Vagina (tissue), 2 donors: ENCODE measurements around the gene HDAC1.

Source experiments
- POLR2A ChIP-seq, 2 donors: fragments of 450-650 bp; IDR thresholded peaks; one replicate each; pipeline ENCODE4 v1.6.1; 2017; ENCODE audit warnings: antibody characterized with exemption in 2 of 2, mild to moderate bottlenecking in 2 of 2, moderate library complexity in 2 of 2
- POLR2AphosphoS5 ChIP-seq, 2 donors: sonication (generic); formaldehyde crosslinking; IDR thresholded peaks; one replicate each; pipeline ENCODE4 v1.9.0; 2017; ENCODE audit warnings: antibody characterized with exemption in 2 of 2, mild to moderate bottlenecking in 2 of 2, low read depth in 1 of 2; ENCODE audit not compliant: insufficient read depth in 1 of 2
- TF ChIP-seq, protein P1 (sequence below), 3 experiments: fragments of 450-650 bp in 2 of 3; fragments of 200-600 bp in 1 of 3; sonication (generic) in 1 of 3; IDR thresholded peaks; one replicate each; pipeline ENCODE4 v1.5.1; 2017 to 2019; ENCODE audit warnings: antibody characterized with exemption in 3 of 3, mild to moderate bottlenecking in 2 of 3, moderate library complexity in 2 of 3

GRCh38 chr1:32335790-32336590 lies 44.1 kb downstream of the HDAC1 start, which contains the start of gene MARCKSL1:
- TF ChIP-seq, protein P1, sequence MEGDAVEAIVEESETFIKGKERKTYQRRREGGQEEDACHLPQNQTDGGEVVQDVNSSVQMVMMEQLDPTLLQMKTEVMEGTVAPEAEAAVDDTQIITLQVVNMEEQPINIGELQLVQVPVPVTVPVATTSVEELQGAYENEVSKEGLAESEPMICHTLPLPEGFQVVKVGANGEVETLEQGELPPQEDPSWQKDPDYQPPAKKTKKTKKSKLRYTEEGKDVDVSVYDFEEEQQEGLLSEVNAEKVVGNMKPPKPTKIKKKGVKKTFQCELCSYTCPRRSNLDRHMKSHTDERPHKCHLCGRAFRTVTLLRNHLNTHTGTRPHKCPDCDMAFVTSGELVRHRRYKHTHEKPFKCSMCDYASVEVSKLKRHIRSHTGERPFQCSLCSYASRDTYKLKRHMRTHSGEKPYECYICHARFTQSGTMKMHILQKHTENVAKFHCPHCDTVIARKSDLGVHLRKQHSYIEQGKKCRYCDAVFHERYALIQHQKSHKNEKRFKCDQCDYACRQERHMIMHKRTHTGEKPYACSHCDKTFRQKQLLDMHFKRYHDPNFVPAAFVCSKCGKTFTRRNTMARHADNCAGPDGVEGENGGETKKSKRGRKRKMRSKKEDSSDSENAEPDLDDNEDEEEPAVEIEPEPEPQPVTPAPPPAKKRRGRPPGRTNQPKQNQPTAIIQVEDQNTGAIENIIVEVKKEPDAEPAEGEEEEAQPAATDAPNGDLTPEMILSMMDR (IDR thresholded peaks at IDR 0.05), result no peak
- TF ChIP-seq POLR2AphosphoS5 (IDR thresholded peaks at IDR 0.05; ENCODE audit: insufficient read depth in 1 of 2, low read depth in 1 of 2) (peak in 1 of 2 donors; percentile 76), POLR2A (IDR thresholded peaks at IDR 0.05) (peak in 1 of 2 donors; percentile 80)
